Astrocyte of the cerebellum (primary cell): ENCODE data around the gene OR6S1.
A peak's percentile ranks its signal among the peaks of the same experiment; 100 is the strongest.

Experiments
- DNase-seq: peaks from one replicate; pipeline ENCODE4 v3.0.0-alpha.2; 2011; ENCODE audit warnings: low read depth
- H3K4me3 ChIP-seq: 2 replicates; pipeline ENCODE4 v1.5.1; 2011; ENCODE audit warnings: mild to moderate bottlenecking, low read depth, low read length, moderate library complexity
- in situ Hi-C: cut with HindIII; loops from 2 replicates; pipeline ENCODE4 v1.10.0; 2017; ENCODE audit warnings: low sequenced_read_pairs
- TF ChIP-seq, protein P1 (sequence below): IDR thresholded peaks from 2 replicates; pipeline ENCODE4 v1.5.1; 2012; ENCODE audit warnings: low read length, low read depth, moderate library complexity, mild to moderate bottlenecking; ENCODE audit errors: missing control alignments

The OR6S1 gene

GRCh38 chr14:20611277-20611676 is 30.2 kb downstream of the OR6S1 start:
- H3K4me3 ChIP-seq, result no peak overlapping the region
- TF ChIP-seq, protein P1, sequence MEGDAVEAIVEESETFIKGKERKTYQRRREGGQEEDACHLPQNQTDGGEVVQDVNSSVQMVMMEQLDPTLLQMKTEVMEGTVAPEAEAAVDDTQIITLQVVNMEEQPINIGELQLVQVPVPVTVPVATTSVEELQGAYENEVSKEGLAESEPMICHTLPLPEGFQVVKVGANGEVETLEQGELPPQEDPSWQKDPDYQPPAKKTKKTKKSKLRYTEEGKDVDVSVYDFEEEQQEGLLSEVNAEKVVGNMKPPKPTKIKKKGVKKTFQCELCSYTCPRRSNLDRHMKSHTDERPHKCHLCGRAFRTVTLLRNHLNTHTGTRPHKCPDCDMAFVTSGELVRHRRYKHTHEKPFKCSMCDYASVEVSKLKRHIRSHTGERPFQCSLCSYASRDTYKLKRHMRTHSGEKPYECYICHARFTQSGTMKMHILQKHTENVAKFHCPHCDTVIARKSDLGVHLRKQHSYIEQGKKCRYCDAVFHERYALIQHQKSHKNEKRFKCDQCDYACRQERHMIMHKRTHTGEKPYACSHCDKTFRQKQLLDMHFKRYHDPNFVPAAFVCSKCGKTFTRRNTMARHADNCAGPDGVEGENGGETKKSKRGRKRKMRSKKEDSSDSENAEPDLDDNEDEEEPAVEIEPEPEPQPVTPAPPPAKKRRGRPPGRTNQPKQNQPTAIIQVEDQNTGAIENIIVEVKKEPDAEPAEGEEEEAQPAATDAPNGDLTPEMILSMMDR, result no peak
- no peak for DNase-seq
- in situ Hi-C loops, result no loop called here

- in situ Hi-C loops, result no loop called here
- H3K4me3 ChIP-seq, result peak overlapping the region; percentile 85
- peak; percentile 45 for DNase-seq
- TF ChIP-seq, protein P1, result no peak
These were observed 31.3 kb downstream of the OR6S1 start for GRCh38 chr14:20610002-20610765.

- H3K4me3 ChIP-seq, result peak overlapping the region; percentile 85
- in situ Hi-C loops, result no loop called here
- TF ChIP-seq, protein P1, result peak; percentile 88
- peak; percentile 80 for DNase-seq
These were observed 32.1 kb downstream of the OR6S1 start for GRCh38 chr14:20609215-20610001.

DNA sequence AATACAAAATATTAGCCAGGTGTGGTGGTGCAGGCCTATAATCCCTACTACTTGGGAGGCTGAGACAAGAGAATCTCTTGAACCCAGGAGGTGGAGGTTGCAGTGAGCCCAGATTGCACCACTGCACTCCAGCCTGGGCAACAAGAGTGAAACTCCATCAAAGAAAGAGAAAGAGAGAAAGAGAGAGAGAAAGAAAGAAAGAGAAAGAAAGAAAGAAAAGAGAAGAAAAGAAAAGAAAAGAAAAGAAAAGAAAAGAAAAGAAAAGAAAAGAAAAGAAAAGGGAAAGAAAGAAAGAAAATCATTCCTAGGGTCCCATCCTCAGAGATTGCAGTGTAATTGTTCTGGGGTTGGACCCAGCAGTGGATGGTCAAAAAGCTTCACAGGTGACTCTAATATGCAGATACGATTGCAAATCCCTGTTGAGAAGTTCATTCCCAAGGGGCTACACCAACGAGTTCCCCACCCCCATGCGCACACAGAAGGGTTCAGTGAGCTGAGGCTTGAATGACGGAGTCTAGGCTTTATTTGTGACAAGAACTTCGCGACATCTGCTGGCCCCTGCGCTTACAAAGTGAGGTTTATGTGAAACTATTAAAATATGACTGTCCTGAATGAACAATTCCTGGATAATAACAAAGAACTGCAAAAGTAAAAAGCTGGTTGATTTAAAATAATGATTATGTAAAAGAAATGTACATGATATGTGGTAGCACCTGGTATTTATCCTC is 32.9 kb downstream of the OR6S1 start:
- no peak overlapping the region for H3K4me3 ChIP-seq
- TF ChIP-seq, protein P1, result no peak
- DNase-seq, result no peak
- in situ Hi-C loops, result no loop called here

GRCh38 chr14:20607617-20608016 is 33.9 kb downstream of the OR6S1 start:
- TF ChIP-seq, protein P1, result no peak
- DNase-seq, result no peak
- H3K4me3 ChIP-seq, result no peak overlapping the region
- in situ Hi-C loops, result no loop called here

DNA sequence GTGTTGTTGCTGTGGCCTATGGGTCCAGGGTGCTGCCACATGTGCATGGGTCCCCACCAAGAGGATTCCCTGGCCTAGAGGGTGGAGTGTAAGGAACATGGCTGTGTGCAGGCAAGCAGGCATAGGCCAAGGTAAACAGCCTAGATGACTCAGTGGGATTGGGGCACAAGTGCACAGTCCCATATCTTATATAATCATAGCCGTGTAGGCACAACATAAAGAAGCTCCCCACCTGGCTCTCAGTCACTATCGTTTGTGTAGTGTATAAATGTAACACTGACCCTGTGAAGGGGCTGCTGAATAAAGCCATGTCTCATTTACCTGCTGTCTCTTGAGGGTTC is 34.6 kb downstream of the OR6S1 start:
- in situ Hi-C loops, result no loop called here
- no peak overlapping the region for H3K4me3 ChIP-seq
- no peak for DNase-seq
- TF ChIP-seq, protein P1, result no peak
